Aorta (tissue), 5 donors: ENCODE data around the gene LEUTX. TPM values are rescaled to one million over a fixed set of nuclear protein-coding genes. Genes with fewer than 3 reads are reported as not detected.
"Not testable (repeated sequence)": the region's sequence is repeated elsewhere in the genome, so short reads cannot be mapped to it uniquely, and the experiment has no call there.

Experiments
- ATAC-seq: fragments of 200-7000 bp; cut with Tn5 transposase; one replicate; pipeline ENCODE4 v1.9.1; 2022; ENCODE audit warnings: moderate library complexity; ENCODE audit not compliant: low FRiP score
- DNase-seq, 2 donors: peaks; one replicate each; pipeline ENCODE4 v3.0.0-alpha.2; 2020
- H3K27ac ChIP-seq, 2 donors: one replicate each; pipeline ENCODE4 v1.5.1; 2013; ENCODE audit warnings: low read length in 2 of 2, mild to moderate bottlenecking in 2 of 2, moderate library complexity in 2 of 2, control low read depth in 1 of 2, inconsistent platforms in 1 of 2, low read depth in 1 of 2
- H3K27me3 ChIP-seq, 2 donors: one replicate each; pipeline ENCODE4 v1.6.1; 2013; ENCODE audit warnings: control low read depth in 1 of 2, low read length in 1 of 2, mild to moderate bottlenecking in 1 of 2, moderate library complexity in 1 of 2; ENCODE audit not compliant: insufficient read depth in 2 of 2, control insufficient read depth in 1 of 2
- H3K36me3 ChIP-seq, 2 donors: one replicate each; pipeline ENCODE4 v1.6.1; 2013; ENCODE audit warnings: control low read depth in 1 of 2, low read length in 1 of 2, mild to moderate bottlenecking in 1 of 2; ENCODE audit not compliant: insufficient read depth in 2 of 2, control insufficient read depth in 1 of 2
- H3K4me1 ChIP-seq, 2 donors: one replicate each; pipeline ENCODE4 v1.6.1; 2013; ENCODE audit warnings: low read length in 2 of 2, control low read depth in 1 of 2, mild to moderate bottlenecking in 1 of 2, moderate library complexity in 1 of 2; ENCODE audit not compliant: insufficient read depth in 2 of 2, control insufficient read depth in 1 of 2
- H3K4me3 ChIP-seq, 2 donors: one replicate each; pipeline ENCODE4 v1.5.1; 2013; ENCODE audit warnings: low read length in 2 of 2, control low read depth in 1 of 2, mild to moderate bottlenecking in 1 of 2
- H3K9me3 ChIP-seq: one replicate; pipeline ENCODE4 v1.6.1; 2013; ENCODE audit warnings: mild to moderate bottlenecking, low read length; ENCODE audit not compliant: control insufficient read depth
- WGBS, 2 donors: extraction: QIAGEN DNeasy Blood & Tissue Kit; methylation state at CpG; one replicate each; pipeline ENCODE4 v1.1.7; 2013; 5-methylcytosine and 5-hydroxymethylcytosine counted together
- intact Hi-C, 2 donors: fragments of 100-400 bp; cut with DNase I; formaldehyde crosslinking; loops; one replicate each; pipeline versions ENCODE4 v1.14.2 to v1.15.0; 2022
- polyA plus RNA-seq, 2 donors: library from polyadenylated mRNA; stranded (reverse); fragments of 200-250 nt; gene quantifications; one replicate each; pipeline ENCODE4 v1.2.3, GENCODE V29; 2013
- total RNA-seq, 2 donors: library from RNA; stranded (reverse); fragmentation: NEBNext Ultra II Directional; extraction: Animal tissue kit (Norgen Biotek cat#: 25700); gene quantifications; one replicate each; pipeline ENCODE4 v1.2.1, GENCODE V29; 2021
- donor health status: healthy with polysubstance abuse.
- donor health status: Bipolar disorder and iron deficiency.
- donor health status: DM: no; HTN: no; CAD: no.
- donor health status: DM: no; HTN: no; CAD: no.
- donor health status: DM: yes; HTN: yes; CAD: no.

The LEUTX gene
- total and polyA plus RNA-seq, 4 donors = not detected

GRCh38 chr19:39761851-39762250, 16.8 kb upstream of the LEUTX start:
- ATAC-seq, intact Hi-C loops, H3K27me3 ChIP-seq, H3K27ac ChIP-seq, H3K36me3 ChIP-seq, H3K4me3 ChIP-seq, H3K4me1 ChIP-seq, DNase-seq, H3K9me3 ChIP-seq: not testable (repeated sequence)
- WGBS, 2 donors = 86 to 89% methylated on average over 1 of the region's 1 CpG

DNA sequence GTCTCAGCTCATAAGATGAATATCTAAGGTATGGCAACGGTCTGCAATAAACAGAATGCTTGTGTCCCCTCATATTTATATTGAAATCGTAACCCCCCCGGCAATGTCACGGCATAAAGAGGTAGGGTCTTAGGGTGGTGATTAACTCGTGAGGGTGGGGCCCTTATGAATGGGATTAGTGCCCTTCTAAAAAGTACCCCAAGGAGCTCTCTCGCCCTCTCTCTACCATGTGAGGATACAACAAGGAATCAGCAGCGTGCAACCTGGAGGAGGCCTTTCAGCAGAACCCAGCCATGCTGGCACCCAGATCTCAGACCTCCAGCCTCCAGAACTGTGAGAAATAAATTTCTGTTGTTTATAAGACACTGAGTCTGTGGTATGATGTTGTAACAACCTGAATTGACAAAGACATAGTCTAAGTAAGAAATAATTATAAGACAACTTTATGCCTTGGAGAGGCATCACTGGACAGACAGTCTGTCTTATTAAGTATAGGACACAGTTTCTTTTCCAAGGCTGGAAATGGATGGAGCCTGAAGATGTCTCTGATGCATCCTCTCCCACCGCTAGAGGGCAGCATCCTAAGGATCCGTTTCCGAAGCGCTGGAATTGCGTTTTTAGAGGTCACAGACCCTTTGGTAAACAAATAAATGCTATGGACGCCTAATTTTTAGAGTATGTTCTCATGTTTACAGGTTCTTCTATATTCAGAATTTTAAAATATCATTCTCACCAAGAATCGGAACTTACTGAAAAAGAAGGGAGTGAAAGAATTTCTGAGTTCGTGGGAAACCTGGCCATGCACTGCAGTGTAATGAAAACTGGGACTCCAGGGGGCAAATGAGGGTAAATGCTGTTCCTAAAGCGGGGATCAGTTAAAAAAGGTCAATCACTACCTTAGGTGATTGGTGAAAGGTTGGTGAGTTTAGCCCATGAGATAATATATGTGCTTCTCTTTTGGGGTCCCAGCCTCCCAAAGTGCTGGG, 13.3 kb upstream of the LEUTX start:
- Histone ChIP-seq H3K27me3 (no peaks in the 10 kb centered on the region), H3K27ac (no peak overlapping the region), H3K36me3 (no peaks in the 10 kb centered on the region), H3K4me3 (no peak overlapping the region), H3K9me3 (peaks cover 1% of the 10 kb centered on the region), H3K4me1 (no peaks in the 10 kb centered on the region)
- DNase-seq (no peak), ATAC-seq (no peak)
- intact Hi-C loops = loop anchor here in 1 of 2 donors (5.0 kb wide), 1 partner anchor 213 kb away; no protein-coding TSS in a partner anchor
- WGBS, 2 donors = 45 to 46% methylated on average over 16 of the region's 16 CpGs

DNA sequence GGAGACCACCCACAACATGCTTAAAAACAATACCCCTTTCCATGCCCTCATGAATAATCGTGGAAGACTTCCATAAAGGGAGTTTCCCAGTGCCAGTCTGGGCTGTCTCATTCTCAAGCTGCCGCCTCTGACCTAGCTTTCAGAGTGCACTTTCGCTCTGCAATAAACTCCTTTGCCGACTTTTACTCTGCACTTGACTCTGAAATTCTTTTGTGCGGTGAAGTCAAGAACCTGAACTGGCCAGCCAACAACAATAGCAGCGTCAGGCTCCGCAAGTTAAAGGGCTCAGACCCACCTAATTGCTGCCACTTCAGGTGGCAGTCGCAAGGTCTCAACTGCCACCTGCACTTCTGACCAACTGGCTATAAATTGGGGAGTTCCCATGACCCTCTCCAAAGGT, 10.3 kb upstream of the LEUTX start:
- WGBS, 2 donors = 68 to 71% methylated on average over 8 of the region's 8 CpGs
- ATAC-seq = no peak
- intact Hi-C loops = loop anchor here in 1 of 2 donors (5.0 kb wide), 1 partner anchor 216 kb away; no protein-coding TSS in a partner anchor

GRCh38 chr19:39768786-39769185, 9.9 kb upstream of the LEUTX start:
- H3K4me1 ChIP-seq = no peaks in the 10 kb centered on the region
- intact Hi-C loops = loop anchor here in 1 of 2 donors (5.0 kb wide), 1 partner anchor 216 kb away; no protein-coding TSS in a partner anchor
- no peak overlapping the region for H3K27ac ChIP-seq
- no peak overlapping the region for H3K4me3 ChIP-seq
- no peaks in the 10 kb centered on the region for H3K36me3 ChIP-seq
- DNase-seq (no peak), ATAC-seq (no peak)
- no peaks in the 10 kb centered on the region for H3K27me3 ChIP-seq
- 47 to 51% methylated on average over 4 of the region's 4 CpGs for WGBS, 2 donors
- peaks cover 1% of the 10 kb centered on the region for H3K9me3 ChIP-seq

More for the DNA sequence above, 10.3 kb upstream of the LEUTX start:
- Histone ChIP-seq H3K4me1 (no peaks in the 10 kb centered on the region), H3K36me3 (no peaks in the 10 kb centered on the region), H3K9me3 (peaks cover 1% of the 10 kb centered on the region), H3K27ac (no peak overlapping the region), H3K4me3 (no peak overlapping the region), H3K27me3 (no peaks in the 10 kb centered on the region)
- DNase-seq = no peak

DNA sequence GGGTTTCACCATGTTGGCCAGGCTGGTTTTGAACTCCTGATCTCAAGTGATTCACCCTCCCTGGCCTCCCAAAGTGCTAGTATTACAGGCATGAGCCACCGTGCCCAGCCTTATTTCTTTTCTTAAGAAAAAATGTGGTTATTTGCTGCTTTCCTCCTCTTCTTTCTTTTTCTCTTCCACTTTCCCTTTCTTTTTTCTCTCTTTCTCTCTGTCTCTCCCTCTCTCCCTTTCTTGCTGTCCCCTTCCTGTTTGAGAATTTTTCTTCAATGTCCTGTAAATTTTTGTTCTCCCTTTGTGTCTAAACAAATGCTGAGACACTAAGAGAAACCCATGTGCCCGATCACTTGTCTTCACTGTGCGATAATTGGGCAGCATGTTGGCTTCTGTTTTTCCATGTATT, 2.2 kb downstream of the LEUTX start:
- H3K27me3 ChIP-seq = peaks cover 0 to 2% of the 10 kb centered on the region in 2 donors
- DNase-seq (no peak), ATAC-seq (no peak)
- no peaks in the 10 kb centered on the region for H3K36me3 ChIP-seq
- 81 to 84% methylated on average over 3 of the region's 3 CpGs for WGBS, 2 donors
- H3K4me1 ChIP-seq = no peaks in the 10 kb centered on the region
- intact Hi-C loops = no loop called here
- H3K9me3 ChIP-seq = no peaks in the 10 kb centered on the region
- no peak overlapping the region for H3K27ac ChIP-seq
- H3K4me3 ChIP-seq = no peak overlapping the region

DNA sequence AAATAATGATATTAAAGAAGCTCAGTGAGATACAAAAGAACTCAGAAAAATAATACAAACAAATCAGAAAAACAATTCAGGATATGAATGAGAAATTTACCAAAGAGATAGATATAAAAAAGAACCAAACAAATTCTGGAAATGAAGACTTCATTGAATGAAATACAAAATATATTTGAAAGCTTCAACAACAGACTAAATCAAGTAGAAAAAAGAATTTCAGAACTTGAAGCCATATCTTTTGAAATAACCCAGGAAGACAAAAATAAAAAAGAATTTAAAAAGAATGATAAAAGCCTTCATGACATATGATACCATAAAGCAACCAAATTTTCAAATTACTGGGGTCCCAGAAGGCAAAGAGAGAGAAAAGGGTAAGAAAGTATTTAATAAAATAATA, 9.6 kb downstream of the LEUTX start:
- intact Hi-C loops = no loop called here
- no peaks in the 10 kb centered on the region for H3K36me3 ChIP-seq
- H3K4me1 ChIP-seq = no peaks in the 10 kb centered on the region
- DNase-seq (no peak), ATAC-seq (no peak)
- H3K27me3 ChIP-seq = no peaks in the 10 kb centered on the region
- no peak overlapping the region for H3K4me3 ChIP-seq
- H3K9me3 ChIP-seq = peaks cover 5% of the 10 kb centered on the region
- H3K27ac ChIP-seq = no peak overlapping the region

GRCh38 chr19:39792999-39793546, 14.4 kb downstream of the LEUTX start:
- DNase-seq = peak; percentile 85 to 94
- Histone ChIP-seq H3K9me3 (no peaks in the 10 kb centered on the region), H3K27me3 (no peaks in the 10 kb centered on the region), H3K27ac (no peak overlapping the region), H3K4me1 (no peaks in the 10 kb centered on the region), H3K36me3 (no peaks in the 10 kb centered on the region), H3K4me3 (peak overlapping the region; percentile 57 to 80)
- 0 to 1% methylated on average over 17 of the region's 17 CpGs for WGBS, 2 donors
- intact Hi-C loops = loop anchor here (1.0 to 5.0 kb wide), 4 partner anchors 52 to 178 kb away; partner anchors contain the start of genes FBL (in 1 of the 2) and PSMC4 (in 1 of the 2)
- ATAC-seq = peak; percentile 94

DNA sequence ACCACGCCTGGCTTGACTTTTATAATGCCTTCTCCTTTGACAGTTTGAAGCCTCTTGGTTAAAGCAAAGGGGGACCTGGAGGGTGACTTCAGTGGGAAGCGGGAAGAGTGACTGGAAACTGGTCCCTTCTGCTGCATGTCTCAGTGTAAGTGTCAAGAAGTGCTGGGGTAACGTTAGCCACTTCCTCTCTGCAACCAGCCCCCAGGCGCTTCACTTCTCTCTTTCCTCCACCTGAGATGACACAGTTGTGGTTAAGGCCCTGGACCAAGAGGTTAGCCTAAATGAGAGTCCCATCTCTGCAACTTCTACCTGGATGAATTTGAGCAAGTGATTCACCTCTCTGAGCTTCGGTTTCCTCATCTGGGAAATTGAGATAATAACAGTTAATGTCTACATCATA, 16.3 kb downstream of the LEUTX start:
- Histone ChIP-seq H3K36me3 (no peaks in the 10 kb centered on the region), H3K4me3 (no peak overlapping the region), H3K27me3 (no peaks in the 10 kb centered on the region), H3K9me3 (no peaks in the 10 kb centered on the region), H3K27ac (no peak overlapping the region), H3K4me1 (no peaks in the 10 kb centered on the region)
- no peak for ATAC-seq
- DNase-seq = no peak
- intact Hi-C loops = no loop called here
- 68 to 70% methylated on average over 5 of the region's 5 CpGs for WGBS, 2 donors
